Gastroesophageal sphincter (tissue), 4 donors: ENCODE results near the gene RNF126. TPM values are rescaled to one million over a fixed set of nuclear protein-coding genes. Genes with fewer than 3 reads are reported as not detected.

Experiments used
- ATAC-seq: fragments of 150-250 bp; one replicate; pipeline ENCODE4 v1.9.1; 2016; ENCODE audit warnings: mild to moderate bottlenecking, moderate library complexity
- H3K27ac ChIP-seq, 4 donors: fragments of 200-600 bp; sonication (generic) in 3 of 4; 1 replicate in 3 of 4; 2 replicates in 1 of 4; pipeline ENCODE4 v1.5.1; 2016 to 2019
- H3K27me3 ChIP-seq: fragments of 200-600 bp; sonication (generic); one replicate; pipeline ENCODE4 v1.5.1; 2019
- H3K36me3 ChIP-seq, 2 donors: fragments of 200-600 bp; sonication (generic); one replicate each; pipeline ENCODE4 v1.5.1; 2019; ENCODE audit warnings: control low read depth in 1 of 2
- H3K4me1 ChIP-seq, 3 donors: fragments of 200-600 bp; sonication (generic); 1 replicate in 2 of 3; 2 replicates in 1 of 3; pipeline ENCODE4 v1.5.1; 2016 to 2019; ENCODE audit warnings: control low read depth in 2 of 3
- H3K4me3 ChIP-seq, 2 donors: fragments of 200-600 bp; sonication (generic); one replicate each; pipeline ENCODE4 v1.5.1; 2019; ENCODE audit warnings: mild to moderate bottlenecking in 1 of 2, moderate library complexity in 1 of 2
- H3K9me3 ChIP-seq, 3 donors: fragments of 200-600 bp; sonication (generic); one replicate each; pipeline ENCODE4 v1.5.1; 2017 to 2019; ENCODE audit warnings: control low read depth in 2 of 3
- CTCF ChIP-seq, 4 experiments: fragments of 200-600 bp in 2 of 4; fragments of 450-650 bp in 2 of 4; sonication (generic) in 1 of 4; IDR thresholded peaks; one replicate each; pipeline ENCODE4 v1.5.1; 2017 to 2019; ENCODE audit warnings: antibody characterized with exemption in 4 of 4, mild to moderate bottlenecking in 2 of 4, moderate library complexity in 2 of 4
- EP300 ChIP-seq: sonication (generic); formaldehyde crosslinking; IDR thresholded peaks from one replicate; pipeline ENCODE4 v1.6.1; 2017; ENCODE audit warnings: antibody characterized with exemption, mild to moderate bottlenecking
- POLR2A ChIP-seq, 2 donors: fragments of 450-650 bp; IDR thresholded peaks; one replicate each; pipeline ENCODE4 v1.6.1; 2017; ENCODE audit warnings: antibody characterized with exemption in 2 of 2, mild to moderate bottlenecking in 2 of 2, moderate library complexity in 1 of 2
- POLR2AphosphoS5 ChIP-seq: sonication (generic); formaldehyde crosslinking; IDR thresholded peaks from one replicate; pipeline ENCODE4 v1.6.1; 2017; ENCODE audit warnings: antibody characterized with exemption
- WGBS, 2 donors: methylation state at CpG; one replicate each; pipeline ENCODE4 v1.1.5; 2018; ENCODE audit warnings: low coverage in 1 of 2; 5-methylcytosine and 5-hydroxymethylcytosine counted together
- total RNA-seq, 4 donors: library from RNA; depleted of rRNA; stranded (reverse); fragments of >200 nt; gene quantifications; one replicate each; pipeline ENCODE4 v1.1.0, GENCODE V29; 2016

Gene RNF126
- total RNA-seq, 4 donors from 2014 or later: 47.7 to 57.9 (median 52.0) TPM

GRCh38 chr19:611481-611868, 51.5 kb downstream of the RNF126 start:
- Histone ChIP-seq H3K4me1 (peaks cover 0 to 27% (median 4%) of the 10 kb centered on the region in 3 donors), H3K36me3 (no peaks in the 10 kb centered on the region), H3K9me3 (no peaks in the 10 kb centered on the region), H3K27me3 (peaks cover 21% of the 10 kb centered on the region), H3K4me3 (no peak overlapping the region), H3K27ac (peak overlapping the region in 3 of 4 donors; percentile 24 to 59 (median 35))
- no peak for ATAC-seq
- 60 to 75% methylated on average over 4 to 11 of the region's 13 CpGs for WGBS, 2 donors
- no peak for TF ChIP-seq POLR2A (IDR thresholded peaks at IDR 0.05)
- TF ChIP-seq EP300: no peak
- no peak for TF ChIP-seq POLR2AphosphoS5
- no peak for TF ChIP-seq CTCF (IDR thresholded peaks at IDR 0.05)

DNA sequence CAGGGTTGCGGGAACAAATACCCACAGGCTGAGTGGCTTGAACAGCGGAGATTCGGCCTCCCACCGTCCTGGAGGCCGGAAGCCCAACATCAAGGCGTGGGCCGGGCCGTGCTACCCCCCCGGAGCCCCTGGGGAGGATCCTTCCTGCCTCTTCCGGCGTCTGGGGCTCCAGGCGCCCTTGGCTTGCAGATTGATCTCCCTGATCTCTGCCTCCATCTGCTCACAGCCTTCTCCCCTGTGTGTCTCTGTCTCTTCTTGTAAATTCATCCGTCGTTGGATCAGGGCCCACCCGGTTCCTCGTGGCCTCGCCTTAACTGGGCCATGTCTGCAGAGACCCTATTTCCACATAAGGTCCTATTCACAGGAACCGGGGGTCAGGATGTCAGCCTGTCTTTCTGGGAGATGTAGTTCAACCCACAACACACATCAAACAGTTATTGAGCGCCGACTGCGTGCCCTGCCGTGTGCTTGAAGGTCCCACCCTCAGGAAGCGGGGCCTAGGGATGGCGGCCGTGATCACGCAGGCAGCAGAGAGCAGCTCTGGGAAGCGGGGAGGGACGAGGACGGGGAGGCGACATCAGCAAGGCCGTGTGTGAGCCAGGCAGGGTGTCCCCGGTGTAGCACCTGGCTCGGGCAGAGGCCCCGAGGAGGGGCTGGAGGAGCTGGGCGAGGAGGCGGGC, 52.1 kb downstream of the RNF126 start:
- Histone ChIP-seq H3K4me3 (peak overlapping the region in 1 of 2 donors; percentile 38), H3K27me3 (peaks cover 18% of the 10 kb centered on the region), H3K4me1 (peaks cover 0 to 23% (median 4%) of the 10 kb centered on the region in 3 donors), H3K9me3 (no peaks in the 10 kb centered on the region), H3K36me3 (no peaks in the 10 kb centered on the region), H3K27ac (peak overlapping the region in 3 of 4 donors; percentile 24 to 59 (median 35))
- no peak for TF ChIP-seq EP300
- no peak for TF ChIP-seq POLR2AphosphoS5
- TF ChIP-seq CTCF (IDR thresholded peaks at IDR 0.05): no peak
- no peak for TF ChIP-seq POLR2A (IDR thresholded peaks at IDR 0.05)
- ATAC-seq: peak; percentile 11
- 20 to 65% methylated on average over 5 to 7 of the region's 36 CpGs for WGBS, 2 donors

- no peaks in the 10 kb centered on the region for H3K9me3 ChIP-seq
- H3K4me1 ChIP-seq: peaks cover 0 to 19% (median 4%) of the 10 kb centered on the region in 3 donors
- H3K27me3 ChIP-seq: peaks cover 18% of the 10 kb centered on the region
- H3K4me3 ChIP-seq: peak overlapping the region in 1 of 2 donors; percentile 38
- peak; percentile 10 for ATAC-seq
- H3K27ac ChIP-seq: peak overlapping the region in 2 of 4 donors; percentile 35 to 59
- H3K36me3 ChIP-seq: no peaks in the 10 kb centered on the region
- no CpG with 5 or more reads among the region's 38 CpGs for WGBS, 2 donors
- TF ChIP-seq POLR2A (IDR thresholded peaks at IDR 0.05): no peak
- no peak for TF ChIP-seq POLR2AphosphoS5
- no peak for TF ChIP-seq EP300
- no peak for TF ChIP-seq CTCF (IDR thresholded peaks at IDR 0.05)
These were observed 52.8 kb downstream of the RNF126 start for GRCh38 chr19:610071-610800.

GRCh38 chr19:609004-609346, 54.0 kb downstream of the RNF126 start:
- Histone ChIP-seq H3K4me1 (peaks cover 0 to 19% (median 4%) of the 10 kb centered on the region in 3 donors), H3K36me3 (no peaks in the 10 kb centered on the region), H3K27ac (peak overlapping the region in 1 of 4 donors; percentile 37), H3K27me3 (peaks cover 16% of the 10 kb centered on the region), H3K9me3 (no peaks in the 10 kb centered on the region), H3K4me3 (no peak overlapping the region)
- WGBS, 2 donors: no CpG with 5 or more reads among the region's 22 CpGs
- no peak for ATAC-seq
- TF ChIP-seq POLR2AphosphoS5: no peak
- TF ChIP-seq CTCF (IDR thresholded peaks at IDR 0.05): no peak
- TF ChIP-seq EP300: no peak
- no peak for TF ChIP-seq POLR2A (IDR thresholded peaks at IDR 0.05)
